ENCODE results near the gene CCDC170. TPM values are rescaled to one million over a fixed set of nuclear protein-coding genes. Genes with fewer than 3 reads are reported as not detected.

Gene CCDC170
- total and polyA plus RNA-seq, 2 of the 8 experiments (the other 6 are each of a cell fraction or from before 2014, with no cell fraction given) = 0.06 to 0.09 TPM

DNA sequence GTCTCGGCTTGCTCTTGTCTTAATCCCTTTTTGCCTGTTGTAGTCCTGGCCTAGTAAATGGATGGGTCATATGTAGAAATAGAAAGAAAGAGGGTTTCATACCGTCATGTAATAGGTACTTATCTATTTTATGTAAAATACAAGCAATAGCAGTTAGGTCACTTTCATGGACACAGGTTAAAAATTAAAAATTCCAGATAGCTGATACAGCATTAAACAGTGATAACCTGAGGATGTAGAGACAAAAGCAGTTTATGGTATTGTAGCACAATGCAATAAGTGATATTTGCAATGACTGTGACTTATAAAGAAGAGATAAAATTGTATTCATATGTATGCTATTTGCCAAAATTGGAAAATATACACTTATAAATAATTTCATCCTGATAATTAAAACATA lies 96.9 kb downstream of the CCDC170 start:
- no peak overlapping the region for H3K23ac ChIP-seq (ENCODE audit: insufficient read length)
- no peak overlapping the region for H2BK120ac ChIP-seq (replicated peaks; ENCODE audit: low read depth, low read length)
- CTCF ChIA-PET (ENCODE audit: partially characterized antibody) = interaction anchor here (0.8 to 1.2 kb wide), 3 partner anchors 9 to 15 kb away, joined by 3 to 4 read pairs (median 3); no protein-coding TSS in a partner anchor
- no peaks in the 10 kb centered on the region for H3K79me1 ChIP-seq (ENCODE audit: low read depth, low read length)
- 94% methylated on average over 2 of the region's 2 CpGs; no CpG with 5 or more reads in 1 of the 2 experiments for WGBS, 2 experiments (ENCODE audit: extremely low coverage in 1 of 2, insufficient coverage in 1 of 2, insufficient read length in 1 of 2, insufficient replicate concordance in 2 of 2, low coverage in 1 of 2, low lambda C conversion rate in 2 of 2, missing lambda C conversion rate in 1 of 2)
- no peak overlapping the region for H4K91ac ChIP-seq (replicated peaks; ENCODE audit: insufficient read length, low read length)
- H3K36me3 ChIP-seq (ENCODE audit: control insufficient read depth in 2 of 4, insufficient read depth in 4 of 4, low read length in 3 of 4) = no peaks in the 10 kb centered on the region
- H3K79me2 ChIP-seq (ENCODE audit: control insufficient read depth in 1 of 2, insufficient read depth in 2 of 2, low read length in 2 of 2) = no peaks in the 10 kb centered on the region
- no peak overlapping the region for H3K18ac ChIP-seq (ENCODE audit: extremely low read depth, low read length)
- H3K4me2 ChIP-seq (ENCODE audit: insufficient read depth in 1 of 2, low read depth in 2 of 2, low read length in 2 of 2) = no peak overlapping the region
- TF ChIP-seq TCF12 (IDR thresholded peaks at IDR 0.05; ENCODE audit: low read depth, low read length) = no peak
- TF ChIP-seq SP1 (IDR thresholded peaks at IDR 0.05; ENCODE audit: low read depth, low read length) = no peak
- TF ChIP-seq EP300 (IDR thresholded peaks at IDR 0.05; ENCODE audit: borderline replicate concordance in 1 of 2, low read depth in 2 of 2, low read length in 2 of 2) = no peak
- no peak for TF ChIP-seq NANOG (IDR thresholded peaks at IDR 0.05; ENCODE audit: insufficient read depth, low read depth, low read length, poor library complexity, severe bottlenecking)
- TF ChIP-seq ZNF274 (IDR thresholded peaks at IDR 0.05; ENCODE audit: borderline replicate concordance, extremely low read depth, low read length) = no peak
- no peak for TF ChIP-seq HDAC2 (IDR thresholded peaks at IDR 0.05; ENCODE audit: borderline replicate concordance in 1 of 2, low read depth in 2 of 2, low read length in 2 of 2)
- no peak for TF ChIP-seq POLR2AphosphoS5 (IDR thresholded peaks at IDR 0.05; ENCODE audit: low read depth, low read length)
- TF ChIP-seq SAP30 (IDR thresholded peaks at IDR 0.05; ENCODE audit: insufficient read depth, insufficient replicate concordance, low read length) = no peak
- no peak for TF ChIP-seq SRF (IDR thresholded peaks at IDR 0.05; ENCODE audit: low read depth, low read length)
- no peak for TF ChIP-seq SUZ12 (IDR thresholded peaks at IDR 0.05; ENCODE audit: low read length)
- H3K9me3 ChIP-seq (ENCODE audit: insufficient read depth in 2 of 2, low read depth in 1 of 2, low read length in 1 of 2) = peaks cover 12% of the 10 kb centered on the region in 2 experiments; a peak in 1 of 4 replicates
- H3K56ac ChIP-seq (replicated peaks; ENCODE audit: insufficient read length, low read depth, low read length) = no peak overlapping the region
- H2AFZ ChIP-seq (ENCODE audit: low read length) = no peak overlapping the region
- H3K4me1 ChIP-seq (replicated peaks in 1 of 4; ENCODE audit: control insufficient read depth in 3 of 4, insufficient read depth in 4 of 4, low read length in 3 of 4) = peaks cover 0 to 1% (median under 1%) of the 10 kb centered on the region in 4 experiments; a peak in 2 of 7 replicates
- POLR2A ChIA-PET (ENCODE audit: partially characterized antibody) = no interaction called here
- no peaks in the 10 kb centered on the region for H3K27me3 ChIP-seq (replicated peaks in 1 of 4; ENCODE audit: control insufficient read depth in 3 of 4, extremely low read depth in 1 of 4, insufficient read depth in 3 of 4, low read length in 3 of 4)
- no peak overlapping the region for H3K4ac ChIP-seq (replicated peaks; ENCODE audit: insufficient read length, low read depth, low read length)
- H3K14ac ChIP-seq (ENCODE audit: insufficient read length) = no peak overlapping the region
- no peak for DNase-seq (ENCODE audit: low read depth in 1 of 2, low spot score in 2 of 2)
- H2AK5ac ChIP-seq (ENCODE audit: low read depth, low read length) = no peak overlapping the region
- H4K5ac ChIP-seq (ENCODE audit: insufficient read length, low read depth, low read length) = no peak overlapping the region
- H2BK15ac ChIP-seq (ENCODE audit: low read length) = no peak overlapping the region
- H3K27ac ChIP-seq (ENCODE audit: low read depth, low read length) = no peak overlapping the region
- H4K8ac ChIP-seq (ENCODE audit: extremely low read depth, insufficient read depth, low read length) = no peak overlapping the region
- H3K9ac ChIP-seq (replicated peaks in 1 of 4; ENCODE audit: extremely low read depth in 1 of 4, low read depth in 3 of 4, low read length in 3 of 4) = no peak overlapping the region
- H2BK12ac ChIP-seq (ENCODE audit: low read depth, low read length) = no peak overlapping the region
- H3K4me3 ChIP-seq (ENCODE audit: extremely low read depth in 1 of 4, insufficient read depth in 2 of 4, low read depth in 3 of 4, low read length in 4 of 4) = no peak overlapping the region
- no peak for FAIRE-seq
- no peaks in the 10 kb centered on the region for H4K20me1 ChIP-seq (replicated peaks in 1 of 2; ENCODE audit: control insufficient read depth in 1 of 2, insufficient read depth in 2 of 2, low read length in 2 of 2)
- no peaks in the 10 kb centered on the region for H3K23me2 ChIP-seq (ENCODE audit: low read depth, low read length)
- no peak overlapping the region for H2BK20ac ChIP-seq (ENCODE audit: low read length)
- H2BK5ac ChIP-seq (ENCODE audit: low read depth, low read length) = no peak overlapping the region
